WTC11 (cell line): Measurements from ENCODE around the gene R3HDM4.

Source experiments
- CBFB ChIP-seq: sonication (generic); formaldehyde crosslinking; IDR thresholded peaks from 2 replicates; pipeline ENCODE4 v1.8.1; 2022; ENCODE audit warnings: mild to moderate bottlenecking, low read depth, missing genetic modification reagents
- SMAD3 ChIP-seq: sonication (generic); formaldehyde crosslinking; IDR thresholded peaks from 2 replicates; pipeline ENCODE4 v1.8.0; 2022; ENCODE audit warnings: missing genetic modification reagents, mild to moderate bottlenecking, borderline replicate concordance
- SMAD4 ChIP-seq: sonication (generic); formaldehyde crosslinking; IDR thresholded peaks from 2 replicates; pipeline ENCODE4 v1.8.0; 2022; ENCODE audit warnings: mild to moderate bottlenecking, missing genetic modification reagents
- TCF7 ChIP-seq: sonication (generic); formaldehyde crosslinking; IDR thresholded peaks from 2 replicates; pipeline ENCODE4 v1.8.0; 2022; ENCODE audit warnings: mild to moderate bottlenecking, low read depth, missing genetic modification reagents, moderate library complexity
- ZNF138 ChIP-seq: sonication (generic); formaldehyde crosslinking; conservative IDR thresholded peaks from 2 replicates; pipeline ENCODE4 v1.8.1; 2022; ENCODE audit warnings: mild to moderate bottlenecking, moderate library complexity, missing genetic modification reagents
- ZNF317 ChIP-seq: sonication (generic); formaldehyde crosslinking; IDR thresholded peaks from 2 replicates; pipeline ENCODE4 v1.8.1; 2023; ENCODE audit warnings: low read depth, mild to moderate bottlenecking, moderate library complexity, missing genetic modification reagents, borderline replicate concordance
- ZNF425 ChIP-seq: fragments of 250-450 bp; sonication (Bioruptor Pico); conservative IDR thresholded peaks from 2 replicates; pipeline ENCODE4 v1.9.0; 2021; ENCODE audit warnings: mild to moderate bottlenecking
- TF ChIP-seq, protein P1 (sequence below): fragments of 200-600 bp; IDR thresholded peaks from 2 replicates; pipeline ENCODE4 v1.8.0; 2022; ENCODE audit warnings: antibody characterized with exemption
- TF ChIP-seq, protein P2 (sequence below): sonication (generic); formaldehyde crosslinking; IDR thresholded peaks from 2 replicates; pipeline ENCODE4 v1.8.0; 2022; ENCODE audit warnings: mild to moderate bottlenecking, missing genetic modification reagents
- TF ChIP-seq, protein P3 (sequence below): sonication (generic); formaldehyde crosslinking; IDR thresholded peaks from 2 replicates; pipeline ENCODE4 v1.8.0; 2022; ENCODE audit warnings: missing genetic modification reagents
- TF ChIP-seq, protein P4 (sequence below): sonication (generic); formaldehyde crosslinking; conservative IDR thresholded peaks from 2 replicates; pipeline ENCODE4 v1.8.1; 2022; ENCODE audit warnings: mild to moderate bottlenecking, missing genetic modification reagents
- TF ChIP-seq, protein P5 (sequence below): sonication (generic); formaldehyde crosslinking; IDR thresholded peaks from 2 replicates; pipeline ENCODE4 v1.8.0; 2022; ENCODE audit warnings: mild to moderate bottlenecking, missing genetic modification reagents

DNA sequence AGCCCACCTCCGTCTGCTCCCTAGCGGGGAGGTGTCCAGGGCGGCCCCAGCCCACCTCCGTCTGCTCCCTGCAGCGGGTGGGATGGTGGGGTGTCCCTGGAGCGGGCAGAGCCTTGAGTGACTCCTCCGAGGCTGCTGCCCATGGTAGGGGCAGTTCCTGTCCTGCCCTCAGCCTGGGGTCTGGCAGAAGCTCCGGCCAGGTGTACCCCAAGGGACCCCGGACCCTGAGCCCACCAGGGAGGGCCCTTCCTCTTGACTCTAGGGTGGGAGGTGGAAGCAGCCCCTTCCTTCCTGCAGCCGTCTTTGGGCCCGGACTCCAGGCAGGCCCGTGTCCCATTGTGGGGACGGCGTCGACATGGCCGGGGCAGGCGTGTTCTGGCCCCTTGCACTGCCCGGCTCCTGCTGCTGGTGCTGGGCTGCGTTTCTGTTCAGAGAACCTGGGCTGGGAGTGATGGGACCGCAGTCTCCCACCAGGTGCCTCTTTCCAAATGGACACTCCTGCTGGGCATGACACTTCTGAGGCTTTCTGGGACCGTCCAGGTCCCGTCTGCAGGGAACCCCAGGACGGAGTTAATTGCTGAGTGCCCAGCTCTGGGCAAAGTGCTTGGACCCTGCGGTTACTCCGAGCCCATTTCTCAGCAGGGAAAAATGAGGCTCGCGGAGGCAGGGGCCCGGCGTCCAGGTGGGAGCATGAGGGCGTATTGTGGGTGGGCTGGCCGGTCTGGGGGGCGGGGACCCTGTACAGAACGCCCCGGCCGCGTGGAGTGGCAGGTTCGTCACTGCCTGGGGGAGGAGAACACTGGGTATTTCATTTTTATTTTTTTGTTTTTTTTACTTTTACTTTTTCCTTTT lies 32.6 kb upstream of the R3HDM4 start:
- TF ChIP-seq, protein P1, sequence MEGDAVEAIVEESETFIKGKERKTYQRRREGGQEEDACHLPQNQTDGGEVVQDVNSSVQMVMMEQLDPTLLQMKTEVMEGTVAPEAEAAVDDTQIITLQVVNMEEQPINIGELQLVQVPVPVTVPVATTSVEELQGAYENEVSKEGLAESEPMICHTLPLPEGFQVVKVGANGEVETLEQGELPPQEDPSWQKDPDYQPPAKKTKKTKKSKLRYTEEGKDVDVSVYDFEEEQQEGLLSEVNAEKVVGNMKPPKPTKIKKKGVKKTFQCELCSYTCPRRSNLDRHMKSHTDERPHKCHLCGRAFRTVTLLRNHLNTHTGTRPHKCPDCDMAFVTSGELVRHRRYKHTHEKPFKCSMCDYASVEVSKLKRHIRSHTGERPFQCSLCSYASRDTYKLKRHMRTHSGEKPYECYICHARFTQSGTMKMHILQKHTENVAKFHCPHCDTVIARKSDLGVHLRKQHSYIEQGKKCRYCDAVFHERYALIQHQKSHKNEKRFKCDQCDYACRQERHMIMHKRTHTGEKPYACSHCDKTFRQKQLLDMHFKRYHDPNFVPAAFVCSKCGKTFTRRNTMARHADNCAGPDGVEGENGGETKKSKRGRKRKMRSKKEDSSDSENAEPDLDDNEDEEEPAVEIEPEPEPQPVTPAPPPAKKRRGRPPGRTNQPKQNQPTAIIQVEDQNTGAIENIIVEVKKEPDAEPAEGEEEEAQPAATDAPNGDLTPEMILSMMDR, result no peak
- TF ChIP-seq TCF7 (CRISPR knock-in tag) (no peak), SMAD3 (CRISPR knock-in tag) (no peak), ZNF138 (CRISPR knock-in tag) (no peak), CBFB (CRISPR knock-in tag) (no peak), ZNF425 (no peak), SMAD4 (CRISPR knock-in tag) (no peak), ZNF317 (CRISPR knock-in tag) (no peak)
- TF ChIP-seq, protein P2, sequence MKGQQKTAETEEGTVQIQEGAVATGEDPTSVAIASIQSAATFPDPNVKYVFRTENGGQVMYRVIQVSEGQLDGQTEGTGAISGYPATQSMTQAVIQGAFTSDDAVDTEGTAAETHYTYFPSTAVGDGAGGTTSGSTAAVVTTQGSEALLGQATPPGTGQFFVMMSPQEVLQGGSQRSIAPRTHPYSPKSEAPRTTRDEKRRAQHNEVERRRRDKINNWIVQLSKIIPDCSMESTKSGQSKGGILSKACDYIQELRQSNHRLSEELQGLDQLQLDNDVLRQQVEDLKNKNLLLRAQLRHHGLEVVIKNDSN, result no peak
- TF ChIP-seq, protein P3, sequence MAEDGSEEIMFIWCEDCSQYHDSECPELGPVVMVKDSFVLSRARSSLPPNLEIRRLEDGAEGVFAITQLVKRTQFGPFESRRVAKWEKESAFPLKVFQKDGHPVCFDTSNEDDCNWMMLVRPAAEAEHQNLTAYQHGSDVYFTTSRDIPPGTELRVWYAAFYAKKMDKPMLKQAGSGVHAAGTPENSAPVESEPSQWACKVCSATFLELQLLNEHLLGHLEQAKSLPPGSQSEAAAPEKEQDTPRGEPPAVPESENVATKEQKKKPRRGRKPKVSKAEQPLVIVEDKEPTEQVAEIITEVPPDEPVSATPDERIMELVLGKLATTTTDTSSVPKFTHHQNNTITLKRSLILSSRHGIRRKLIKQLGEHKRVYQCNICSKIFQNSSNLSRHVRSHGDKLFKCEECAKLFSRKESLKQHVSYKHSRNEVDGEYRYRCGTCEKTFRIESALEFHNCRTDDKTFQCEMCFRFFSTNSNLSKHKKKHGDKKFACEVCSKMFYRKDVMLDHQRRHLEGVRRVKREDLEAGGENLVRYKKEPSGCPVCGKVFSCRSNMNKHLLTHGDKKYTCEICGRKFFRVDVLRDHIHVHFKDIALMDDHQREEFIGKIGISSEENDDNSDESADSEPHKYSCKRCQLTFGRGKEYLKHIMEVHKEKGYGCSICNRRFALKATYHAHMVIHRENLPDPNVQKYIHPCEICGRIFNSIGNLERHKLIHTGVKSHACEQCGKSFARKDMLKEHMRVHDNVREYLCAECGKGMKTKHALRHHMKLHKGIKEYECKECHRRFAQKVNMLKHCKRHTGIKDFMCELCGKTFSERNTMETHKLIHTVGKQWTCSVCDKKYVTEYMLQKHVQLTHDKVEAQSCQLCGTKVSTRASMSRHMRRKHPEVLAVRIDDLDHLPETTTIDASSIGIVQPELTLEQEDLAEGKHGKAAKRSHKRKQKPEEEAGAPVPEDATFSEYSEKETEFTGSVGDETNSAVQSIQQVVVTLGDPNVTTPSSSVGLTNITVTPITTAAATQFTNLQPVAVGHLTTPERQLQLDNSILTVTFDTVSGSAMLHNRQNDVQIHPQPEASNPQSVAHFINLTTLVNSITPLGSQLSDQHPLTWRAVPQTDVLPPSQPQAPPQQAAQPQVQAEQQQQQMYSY (CRISPR knock-in tag), result no peak
- TF ChIP-seq, protein P4, sequence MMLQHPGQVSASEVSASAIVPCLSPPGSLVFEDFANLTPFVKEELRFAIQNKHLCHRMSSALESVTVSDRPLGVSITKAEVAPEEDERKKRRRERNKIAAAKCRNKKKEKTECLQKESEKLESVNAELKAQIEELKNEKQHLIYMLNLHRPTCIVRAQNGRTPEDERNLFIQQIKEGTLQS (CRISPR knock-in tag), result no peak
- TF ChIP-seq, protein P5, sequence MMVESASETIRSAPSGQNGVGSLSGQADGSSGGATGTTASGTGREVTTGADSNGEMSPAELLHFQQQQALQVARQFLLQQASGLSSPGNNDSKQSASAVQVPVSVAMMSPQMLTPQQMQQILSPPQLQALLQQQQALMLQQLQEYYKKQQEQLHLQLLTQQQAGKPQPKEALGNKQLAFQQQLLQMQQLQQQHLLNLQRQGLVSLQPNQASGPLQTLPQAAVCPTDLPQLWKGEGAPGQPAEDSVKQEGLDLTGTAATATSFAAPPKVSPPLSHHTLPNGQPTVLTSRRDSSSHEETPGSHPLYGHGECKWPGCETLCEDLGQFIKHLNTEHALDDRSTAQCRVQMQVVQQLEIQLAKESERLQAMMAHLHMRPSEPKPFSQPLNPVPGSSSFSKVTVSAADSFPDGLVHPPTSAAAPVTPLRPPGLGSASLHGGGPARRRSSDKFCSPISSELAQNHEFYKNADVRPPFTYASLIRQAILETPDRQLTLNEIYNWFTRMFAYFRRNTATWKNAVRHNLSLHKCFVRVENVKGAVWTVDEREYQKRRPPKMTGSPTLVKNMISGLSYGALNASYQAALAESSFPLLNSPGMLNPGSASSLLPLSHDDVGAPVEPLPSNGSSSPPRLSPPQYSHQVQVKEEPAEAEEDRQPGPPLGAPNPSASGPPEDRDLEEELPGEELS (CRISPR knock-in tag), result no peak
